ENCODE measurements around the gene BTBD9. TPM values are rescaled to one million over a fixed set of nuclear protein-coding genes. Genes with fewer than 3 reads are reported as not detected.
A peak's percentile ranks its signal among the peaks of the same experiment; 100 is the strongest.

Gene BTBD9
- total and polyA plus RNA-seq, 9 of the 15 experiments (the other 6 are each of a cell fraction or from before 2014, with no cell fraction given) = 0.08 to 1.6 (median 0.58) TPM

GRCh38 chr6:38493931-38494547, 145.7 kb downstream of the BTBD9 start (continued):
- TF ChIP-seq PHB2 (IDR thresholded peaks at IDR 0.05; ENCODE audit: low read depth) (no peak), DEAF1 (CRISPR knock-in tag; IDR thresholded peaks at IDR 0.05) (peak; percentile 91), RBM14 (IDR thresholded peaks at IDR 0.05; ENCODE audit: borderline replicate concordance, insufficient read depth, low read depth, low read length) (no peak), KLF1 (tag; IDR thresholded peaks at IDR 0.05) (no peak), ZNF23 (CRISPR knock-in tag; IDR thresholded peaks at IDR 0.05) (no peak), ZNF668 (CRISPR knock-in tag; IDR thresholded peaks at IDR 0.05) (no peak), ZNF766 (CRISPR knock-in tag; conservative IDR thresholded peaks at IDR 0.05) (no peak), POLR3A (IDR thresholded peaks at IDR 0.05; ENCODE audit: borderline replicate concordance, extremely low read depth, insufficient read depth, insufficient read length) (no peak), WHSC1 (IDR thresholded peaks at IDR 0.05; ENCODE audit: low read length) (no peak), SRSF9 (IDR thresholded peaks at IDR 0.05; ENCODE audit: borderline replicate concordance, low read depth, low read length) (no peak), ATF7 (IDR thresholded peaks at IDR 0.05) (no peak), KDM1A (IDR thresholded peaks at IDR 0.05) (no peak; a peak in 1 of 4 replicates), ARID2 (IDR thresholded peaks at IDR 0.05) (no peak), RAD21 (CRISPR knock-in tag; conservative IDR thresholded peaks at IDR 0.05 in 1 of 2, IDR thresholded peaks at IDR 0.05 in 1 of 2) (peak; percentile 94 to 96), ZHX1 (conservative IDR thresholded peaks at IDR 0.05; ENCODE audit: low read length) (no peak), FOXA3 (CRISPR knock-in tag; conservative IDR thresholded peaks at IDR 0.05 in 1 of 2, IDR thresholded peaks at IDR 0.05 in 1 of 2) (no peak), NFYB (IDR thresholded peaks at IDR 0.05; ENCODE audit: extremely low read depth, insufficient read length) (no peak)
- TF ChIP-seq, protein P1, sequence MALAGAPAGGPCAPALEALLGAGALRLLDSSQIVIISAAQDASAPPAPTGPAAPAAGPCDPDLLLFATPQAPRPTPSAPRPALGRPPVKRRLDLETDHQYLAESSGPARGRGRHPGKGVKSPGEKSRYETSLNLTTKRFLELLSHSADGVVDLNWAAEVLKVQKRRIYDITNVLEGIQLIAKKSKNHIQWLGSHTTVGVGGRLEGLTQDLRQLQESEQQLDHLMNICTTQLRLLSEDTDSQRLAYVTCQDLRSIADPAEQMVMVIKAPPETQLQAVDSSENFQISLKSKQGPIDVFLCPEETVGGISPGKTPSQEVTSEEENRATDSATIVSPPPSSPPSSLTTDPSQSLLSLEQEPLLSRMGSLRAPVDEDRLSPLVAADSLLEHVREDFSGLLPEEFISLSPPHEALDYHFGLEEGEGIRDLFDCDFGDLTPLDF (CRISPR knock-in tag; IDR thresholded peaks at IDR 0.05) = no peak
- TF ChIP-seq, protein P2, sequence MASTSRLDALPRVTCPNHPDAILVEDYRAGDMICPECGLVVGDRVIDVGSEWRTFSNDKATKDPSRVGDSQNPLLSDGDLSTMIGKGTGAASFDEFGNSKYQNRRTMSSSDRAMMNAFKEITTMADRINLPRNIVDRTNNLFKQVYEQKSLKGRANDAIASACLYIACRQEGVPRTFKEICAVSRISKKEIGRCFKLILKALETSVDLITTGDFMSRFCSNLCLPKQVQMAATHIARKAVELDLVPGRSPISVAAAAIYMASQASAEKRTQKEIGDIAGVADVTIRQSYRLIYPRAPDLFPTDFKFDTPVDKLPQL (IDR thresholded peaks at IDR 0.05; ENCODE audit: extremely low read depth, insufficient read length) = no peak
- TF ChIP-seq, protein P3, sequence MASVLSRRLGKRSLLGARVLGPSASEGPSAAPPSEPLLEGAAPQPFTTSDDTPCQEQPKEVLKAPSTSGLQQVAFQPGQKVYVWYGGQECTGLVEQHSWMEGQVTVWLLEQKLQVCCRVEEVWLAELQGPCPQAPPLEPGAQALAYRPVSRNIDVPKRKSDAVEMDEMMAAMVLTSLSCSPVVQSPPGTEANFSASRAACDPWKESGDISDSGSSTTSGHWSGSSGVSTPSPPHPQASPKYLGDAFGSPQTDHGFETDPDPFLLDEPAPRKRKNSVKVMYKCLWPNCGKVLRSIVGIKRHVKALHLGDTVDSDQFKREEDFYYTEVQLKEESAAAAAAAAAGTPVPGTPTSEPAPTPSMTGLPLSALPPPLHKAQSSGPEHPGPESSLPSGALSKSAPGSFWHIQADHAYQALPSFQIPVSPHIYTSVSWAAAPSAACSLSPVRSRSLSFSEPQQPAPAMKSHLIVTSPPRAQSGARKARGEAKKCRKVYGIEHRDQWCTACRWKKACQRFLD (CRISPR knock-in tag; IDR thresholded peaks at IDR 0.05) = no peak
